ENCODE results near the gene SPPL2B. TPM values are rescaled to one million over a fixed set of nuclear protein-coding genes. Genes with fewer than 3 reads are reported as not detected.
A peak's percentile ranks its signal among the peaks of the same experiment; 100 is the strongest.

The SPPL2B gene
- total and polyA plus RNA-seq, 9 of the 15 experiments (the other 6 are each of a cell fraction or from before 2014, with no cell fraction given): 0.20 to 81.2 (median 15.1) TPM

- TF ChIP-seq ASH1L (IDR thresholded peaks at IDR 0.05; ENCODE audit: borderline replicate concordance, low read depth, partially characterized antibody) (no peak), HMG20A (CRISPR knock-in tag; conservative IDR thresholded peaks at IDR 0.05) (no peak), HDAC2 (IDR thresholded peaks at IDR 0.05) (no peak), ARID3A (IDR thresholded peaks at IDR 0.05; ENCODE audit: borderline replicate concordance, low read depth, low read length) (no peak), ETS1 (conservative IDR thresholded peaks at IDR 0.05; ENCODE audit: control insufficient read depth, low read depth, low read length) (peak; percentile 44), ID3 (CRISPR knock-in tag; IDR thresholded peaks at IDR 0.05) (no peak), ID3 (tag; IDR thresholded peaks at IDR 0.05) (no peak), PHB2 (IDR thresholded peaks at IDR 0.05; ENCODE audit: low read depth) (no peak), PREB (CRISPR knock-in tag; IDR thresholded peaks at IDR 0.05) (no peak), E4F1 (CRISPR knock-in tag; IDR thresholded peaks at IDR 0.05; ENCODE audit: borderline replicate concordance) (no peak), HBP1 (CRISPR knock-in tag; IDR thresholded peaks at IDR 0.05) (no peak), ZMIZ1 (IDR thresholded peaks at IDR 0.05; ENCODE audit: low read depth in 2 of 2, low read length in 2 of 2) (no peak), DDX20 (tag; IDR thresholded peaks at IDR 0.05; ENCODE audit: low read depth) (no peak), ZNF696 (CRISPR knock-in tag; conservative IDR thresholded peaks at IDR 0.05) (no peak)
Measured at GRCh38 chr19:2328401-2329148, at the start of gene SPPL2B, which contains the start of gene LSM7 (continued).

Measured in K562 (cell line).